ENCODE results near the gene DECR2. TPM values are rescaled to one million over a fixed set of nuclear protein-coding genes. Genes with fewer than 3 reads are reported as not detected.

The DECR2 gene
- total RNA-seq, 4 donors from 2014 or later: 9.8 to 54.8 (median 20.3) TPM

DNA sequence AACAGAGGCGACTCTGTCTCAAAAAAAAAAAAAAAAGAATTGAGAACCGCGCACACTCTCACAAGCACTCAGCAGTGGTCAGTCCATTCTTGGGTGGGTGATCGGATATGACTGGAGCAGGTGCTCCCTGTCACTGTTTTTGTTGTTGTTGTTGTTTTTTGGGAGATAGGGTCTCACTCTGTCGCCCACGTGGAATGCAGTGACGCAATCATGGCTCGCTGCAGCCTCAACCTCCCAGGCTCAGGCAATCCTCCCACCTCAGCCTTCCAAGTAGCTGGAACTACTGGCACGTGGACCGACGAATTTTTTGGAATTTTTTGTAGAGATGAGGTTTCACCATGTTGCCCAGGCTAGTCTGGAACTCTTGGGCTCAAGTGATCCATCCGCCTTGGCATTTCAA, 53.8 kb downstream of the DECR2 start:
- TF ChIP-seq, protein P1, sequence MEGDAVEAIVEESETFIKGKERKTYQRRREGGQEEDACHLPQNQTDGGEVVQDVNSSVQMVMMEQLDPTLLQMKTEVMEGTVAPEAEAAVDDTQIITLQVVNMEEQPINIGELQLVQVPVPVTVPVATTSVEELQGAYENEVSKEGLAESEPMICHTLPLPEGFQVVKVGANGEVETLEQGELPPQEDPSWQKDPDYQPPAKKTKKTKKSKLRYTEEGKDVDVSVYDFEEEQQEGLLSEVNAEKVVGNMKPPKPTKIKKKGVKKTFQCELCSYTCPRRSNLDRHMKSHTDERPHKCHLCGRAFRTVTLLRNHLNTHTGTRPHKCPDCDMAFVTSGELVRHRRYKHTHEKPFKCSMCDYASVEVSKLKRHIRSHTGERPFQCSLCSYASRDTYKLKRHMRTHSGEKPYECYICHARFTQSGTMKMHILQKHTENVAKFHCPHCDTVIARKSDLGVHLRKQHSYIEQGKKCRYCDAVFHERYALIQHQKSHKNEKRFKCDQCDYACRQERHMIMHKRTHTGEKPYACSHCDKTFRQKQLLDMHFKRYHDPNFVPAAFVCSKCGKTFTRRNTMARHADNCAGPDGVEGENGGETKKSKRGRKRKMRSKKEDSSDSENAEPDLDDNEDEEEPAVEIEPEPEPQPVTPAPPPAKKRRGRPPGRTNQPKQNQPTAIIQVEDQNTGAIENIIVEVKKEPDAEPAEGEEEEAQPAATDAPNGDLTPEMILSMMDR (IDR thresholded peaks at IDR 0.05; ENCODE audit: low read depth): no peak

DNA sequence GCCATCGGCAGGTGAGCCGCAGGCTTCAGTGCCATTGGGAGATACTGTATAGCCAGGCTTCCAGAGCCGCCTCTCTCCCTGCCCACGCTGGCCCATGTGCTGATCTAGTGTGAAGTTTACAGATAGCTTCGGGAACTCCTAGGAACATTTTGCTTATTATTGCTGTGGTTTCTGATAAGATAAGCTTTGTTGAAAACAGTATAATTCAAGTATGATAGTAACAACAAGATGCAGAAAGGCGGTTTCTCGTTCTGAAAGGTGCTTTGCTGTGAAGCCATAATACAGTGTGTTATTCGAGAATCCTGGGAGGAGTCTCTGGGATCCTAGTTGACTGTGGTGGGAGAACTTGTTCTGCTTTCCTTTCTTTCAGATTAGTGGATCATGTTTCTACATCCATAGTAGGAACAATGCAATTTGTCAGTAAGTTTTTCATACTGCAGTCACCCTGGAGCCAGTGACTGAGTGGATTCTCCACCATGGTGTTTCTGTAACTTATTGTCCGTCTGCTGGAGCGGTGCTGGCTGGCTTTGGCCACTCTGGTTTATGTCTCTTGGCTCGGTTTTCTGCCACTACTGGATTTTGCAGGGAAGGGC, 55.3 kb downstream of the DECR2 start:
- TF ChIP-seq, protein P1 (IDR thresholded peaks at IDR 0.05; ENCODE audit: low read depth): no peak

DNA sequence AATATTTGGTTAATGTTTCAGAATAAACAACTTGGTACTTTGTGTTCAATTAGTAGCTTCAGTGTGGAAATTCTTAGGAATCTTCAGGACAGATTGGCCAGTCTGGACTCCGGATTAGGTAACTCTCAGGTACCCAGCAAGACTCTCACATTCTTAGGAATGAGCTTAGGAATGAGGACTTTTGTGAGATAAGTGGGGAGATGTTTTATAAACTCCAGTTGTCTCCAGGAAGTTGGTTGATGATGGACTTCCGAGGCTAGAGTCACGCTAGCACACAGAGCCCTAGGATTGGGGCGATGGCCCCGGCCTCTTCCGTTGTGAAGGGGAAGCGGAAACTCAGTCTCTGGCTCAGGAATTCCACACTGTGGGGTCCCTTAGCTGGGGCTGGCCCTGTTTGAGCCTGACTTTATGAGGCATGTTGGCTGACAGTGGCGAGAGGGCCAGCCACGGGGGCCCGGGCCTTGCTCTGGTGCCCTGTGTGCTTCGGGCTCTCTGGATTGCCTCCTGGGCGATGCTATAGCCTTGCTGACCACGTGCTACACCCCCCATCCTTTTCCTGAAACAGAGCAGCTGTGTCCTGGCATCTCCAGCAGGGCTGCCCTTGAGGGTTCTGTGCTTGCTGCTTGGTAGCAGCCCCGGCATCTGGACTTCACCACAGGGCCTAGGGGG, 56.2 kb downstream of the DECR2 start:
- TF ChIP-seq, protein P1 (IDR thresholded peaks at IDR 0.05; ENCODE audit: low read depth): no peak

DNA sequence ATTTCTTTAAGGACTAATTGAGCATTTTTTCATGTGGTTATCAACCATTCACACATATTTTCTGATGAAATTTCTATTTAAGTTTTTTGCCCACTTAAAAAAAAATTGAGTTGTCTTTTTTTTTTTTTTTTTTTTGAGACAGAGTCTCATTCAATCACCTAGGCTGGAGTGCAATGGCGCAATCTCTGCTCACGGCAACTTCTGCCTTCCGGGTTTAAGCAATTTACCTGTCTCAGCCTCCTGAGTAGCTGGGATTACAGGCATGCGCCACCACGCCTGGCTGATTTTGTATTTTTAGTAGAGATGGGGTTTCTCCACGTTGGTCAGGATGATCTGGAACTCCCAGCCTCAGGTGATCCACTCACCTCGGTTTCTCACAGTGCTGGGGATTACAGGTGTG, 58.1 kb downstream of the DECR2 start:
- TF ChIP-seq, protein P1 (IDR thresholded peaks at IDR 0.05; ENCODE audit: low read depth): no peak

DNA sequence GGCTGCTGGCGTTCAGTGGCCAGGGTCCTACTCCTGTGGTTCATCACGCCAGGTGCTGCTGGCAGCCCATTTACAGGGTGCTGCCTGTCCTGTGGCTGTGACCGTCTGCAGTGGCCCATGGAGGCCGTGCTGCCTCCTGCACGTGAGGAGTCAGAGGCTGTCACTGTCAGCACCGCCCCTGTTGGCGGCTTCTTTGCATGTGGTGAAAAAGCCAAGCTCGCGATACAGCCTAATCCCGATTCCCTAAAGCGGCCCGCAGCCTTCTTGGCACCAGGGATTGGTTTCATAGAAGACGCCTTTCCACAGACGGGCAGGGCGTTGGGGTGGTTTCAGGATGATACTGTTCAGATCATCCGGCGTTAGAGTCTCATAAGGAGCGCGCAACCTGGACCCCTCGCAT, 59.1 kb downstream of the DECR2 start:
- TF ChIP-seq, protein P1 (IDR thresholded peaks at IDR 0.05; ENCODE audit: low read depth): no peak

Small RNA genes within 50 kb of the gene (small RNA-seq; reads per million reads assigned to genes)
- gene RF00019: 0.49 reads per million

Other genes with a start within 250 kb of the DECR2 start
- gene HBZ, start 249.2 kb upstream of the DECR2 start, total RNA-seq: 1 to 10 TPM in 1 of 4 donors, under 1 TPM in 1, not detected in 2; 0.88 to 3.0 TPM
- 1 to 10 TPM in 2 of 4 donors, not detected in 2; 1.3 to 2.4 TPM for gene HBM, start 235.9 kb upstream of the DECR2 start, total RNA-seq
- 100 to 1,000 TPM in 2 of 4 donors, 10 to 100 TPM in 2; 25.2 to 313 (median 90.4) TPM for gene HBA2, start 229.0 kb upstream of the DECR2 start, total RNA-seq
- 10 to 100 TPM; 11.9 to 71.7 (median 41.0) TPM for gene HBA1, start 225.2 kb upstream of the DECR2 start, total RNA-seq
- not detected for gene HBQ1, start 221.4 kb upstream of the DECR2 start, total RNA-seq
- gene LUC7L, start 172.4 kb upstream of the DECR2 start, total RNA-seq: 100 to 1,000 TPM in 2 of 4 donors, 10 to 100 TPM in 2; 73.9 to 133 (median 94.1) TPM
- gene FAM234A, start 167.1 kb upstream of the DECR2 start, total RNA-seq: 100 to 1,000 TPM in 1 of 4 donors, 10 to 100 TPM in 3; 43.4 to 117 (median 50.2) TPM
- 10 to 100 TPM in 2 of 4 donors, 1 to 10 TPM in 2; 6.2 to 20.2 (median 11.4) TPM for gene RGS11, start 125.9 kb upstream of the DECR2 start, total RNA-seq
- gene ARHGDIG, start 121.3 kb upstream of the DECR2 start, total RNA-seq: not detected
- under 1 TPM in 2 of 4 donors, not detected in 2; 0.22 to 0.94 TPM for gene PDIA2, start 118.7 kb upstream of the DECR2 start, total RNA-seq
- gene AXIN1, start 49.2 kb upstream of the DECR2 start, total RNA-seq: 10 to 100 TPM; 11.1 to 19.0 (median 15.0) TPM
- 10 to 100 TPM; 37.3 to 59.9 (median 47.5) TPM for gene MRPL28, start 31.3 kb upstream of the DECR2 start, total RNA-seq
- 10 to 100 TPM; 18.3 to 43.5 (median 28.3) TPM for gene PGAP6, start 19.9 kb upstream of the DECR2 start, total RNA-seq
- 100 to 1,000 TPM in 2 of 4 donors, 10 to 100 TPM in 2; 62.1 to 120 (median 96.5) TPM for gene NME4, start 4.7 kb upstream of the DECR2 start, total RNA-seq
- 10 to 100 TPM; 10.9 to 35.0 (median 21.0) TPM for gene RAB11FIP3, start 23.8 kb downstream of the DECR2 start, total RNA-seq
- gene CAPN15, start 125.8 kb downstream of the DECR2 start, total RNA-seq: 10 to 100 TPM in 3 of 4 donors, 1 to 10 TPM in 1; 7.6 to 30.0 (median 13.3) TPM
- gene PRR35, start 158.5 kb downstream of the DECR2 start, total RNA-seq: not detected
- gene NHLRC4, start 165.1 kb downstream of the DECR2 start, total RNA-seq: 1 to 10 TPM in 2 of 4 donors, under 1 TPM in 1, not detected in 1; 0.85 to 3.8 (median 2.0) TPM
- 10 to 100 TPM in 3 of 4 donors, 1 to 10 TPM in 1; 9.5 to 42.0 (median 16.4) TPM for gene PIGQ, start 168.1 kb downstream of the DECR2 start, total RNA-seq
- 10 to 100 TPM in 2 of 4 donors, 1 to 10 TPM in 2; 7.7 to 32.2 (median 12.3) TPM for gene RAB40C, start 188.2 kb downstream of the DECR2 start, total RNA-seq
- gene WFIKKN1, start 229.1 kb downstream of the DECR2 start, total RNA-seq: 1 to 10 TPM in 1 of 4 donors, not detected in 3; 1.5 TPM
- 100 to 1,000 TPM in 3 of 4 donors, 10 to 100 TPM in 1; 72.2 to 199 (median 117) TPM for gene METTL26, start 234.4 kb downstream of the DECR2 start, total RNA-seq
- 10 to 100 TPM; 19.2 to 60.7 (median 39.7) TPM for gene MCRIP2, start 239.9 kb downstream of the DECR2 start, total RNA-seq
- 10 to 100 TPM in 1 of 4 donors, 1 to 10 TPM in 3; 6.7 to 30.1 (median 8.4) TPM for gene WDR90, start 247.5 kb downstream of the DECR2 start, total RNA-seq

Data from subcutaneous adipose tissue (tissue), 4 donors.